HG03280 (cell line): ENCODE results near the gene NUMBL.
A peak's percentile ranks its signal among the peaks of the same experiment; 100 is the strongest.

ENCODE experiments used
- ATAC-seq: cut with Tn5 transposase; IDR thresholded peaks from one replicate; pipeline ENCODE4 v1.9.1; 2021; ENCODE audit warnings: mild to moderate bottlenecking, moderate library complexity; ENCODE audit not compliant: unreplicated experiment

NUMBL gene

DNA sequence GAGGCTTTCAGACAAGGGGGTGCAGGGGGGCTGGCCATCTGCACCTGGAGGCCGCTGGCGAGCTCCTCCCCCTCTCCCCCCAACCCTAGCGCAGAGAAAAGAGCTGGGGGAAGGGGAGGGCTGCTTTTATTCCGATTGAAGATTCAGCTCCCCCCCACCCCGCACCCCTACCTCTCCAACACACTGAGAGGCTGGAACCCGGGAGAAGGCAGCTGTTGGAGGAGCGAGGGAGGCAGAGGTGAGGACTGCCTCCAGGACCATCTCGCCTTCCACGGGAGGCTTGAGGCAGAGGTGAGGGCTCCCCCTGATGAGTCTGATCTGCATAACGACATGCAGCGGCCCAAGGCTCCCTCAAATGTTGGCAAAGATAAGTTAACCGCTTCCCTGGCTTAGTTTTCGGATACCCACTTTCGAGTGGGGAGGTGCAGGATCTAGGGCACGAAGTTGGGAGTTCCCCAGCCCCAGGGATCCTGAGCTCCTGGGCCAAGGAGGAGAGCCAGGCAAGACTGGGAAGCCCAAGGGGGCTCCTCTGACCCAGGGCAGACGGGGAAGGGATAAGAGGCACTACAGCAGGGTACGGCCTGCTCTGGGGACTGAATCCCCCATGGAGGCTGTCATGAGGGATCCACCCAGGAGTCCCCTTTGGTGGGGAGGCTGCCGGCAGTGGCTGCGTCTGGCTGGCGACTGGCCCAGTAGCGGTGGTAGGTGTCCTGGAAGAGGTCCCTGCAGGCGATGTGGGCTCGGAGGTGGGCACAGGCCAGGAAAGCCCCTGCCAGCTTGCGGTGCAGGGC, 1.2 kb upstream of the NUMBL start:
- no peak for ATAC-seq

DNA sequence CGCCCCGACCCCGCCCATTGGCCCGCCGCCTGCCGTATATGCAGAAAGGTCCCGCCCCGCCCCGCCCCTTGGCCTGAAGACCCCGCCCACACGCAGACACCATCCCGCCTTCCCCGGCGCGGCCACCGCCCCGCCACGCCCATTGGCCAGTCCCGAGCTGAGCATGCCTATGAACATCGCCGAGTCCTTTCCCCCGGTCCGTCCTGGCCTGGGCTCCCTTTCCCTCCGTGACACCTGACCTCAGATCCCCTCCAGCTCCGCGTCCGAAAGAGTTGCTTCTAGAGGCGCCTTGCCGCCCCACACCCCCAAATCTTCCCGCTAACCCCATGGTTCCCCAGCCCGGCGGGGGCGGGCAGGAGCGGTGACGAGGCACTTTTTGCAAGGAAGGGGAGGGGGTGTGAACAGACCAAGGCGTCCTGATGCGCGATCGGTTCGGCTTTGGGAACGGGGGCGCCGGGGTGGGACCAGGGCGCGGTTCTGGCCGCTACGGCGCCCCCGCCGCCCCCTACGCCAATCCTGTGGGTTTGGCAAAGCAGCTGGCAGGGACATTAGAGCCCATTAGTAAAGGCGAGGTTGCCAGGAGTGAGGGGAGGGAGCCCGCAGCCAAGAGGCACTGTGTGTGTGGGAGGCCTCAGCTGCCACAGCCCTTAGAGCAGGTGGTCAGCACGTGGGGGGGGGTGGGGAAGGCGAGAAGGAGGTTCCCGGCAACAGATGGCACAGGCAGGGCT, 406 bp upstream of the NUMBL start:
- ATAC-seq, result peak; percentile 71

- no peak for ATAC-seq
These were observed 957 bp downstream of the NUMBL start for GRCh38 chr19:40689339-40690049.

GRCh38 chr19:40688987-40689338, 1.5 kb downstream of the NUMBL start:
- ATAC-seq, result no peak

- no peak for ATAC-seq
These were observed 2.1 kb downstream of the NUMBL start for GRCh38 chr19:40688309-40688708.

DNA sequence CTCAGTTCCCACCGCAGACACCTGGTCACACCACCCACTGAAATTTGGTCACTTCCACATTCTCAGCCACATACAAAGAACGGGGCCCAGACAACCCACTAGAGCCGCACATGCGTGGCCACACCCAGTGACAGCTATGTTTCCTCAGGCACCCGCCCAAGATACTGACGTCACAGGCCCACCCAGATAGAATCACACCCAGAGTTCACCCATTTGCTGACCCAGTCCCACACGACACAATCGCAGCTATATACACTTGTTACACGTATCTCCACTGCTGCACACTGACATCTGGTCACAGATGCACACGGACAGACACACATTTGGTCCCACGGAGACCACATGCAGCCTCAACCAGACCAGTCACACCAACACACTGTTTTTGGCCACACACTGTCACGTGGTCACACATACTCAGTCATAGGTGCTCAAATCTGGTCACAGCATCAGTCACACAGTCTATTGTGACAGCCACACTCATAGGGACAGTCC, 2.9 kb downstream of the NUMBL start:
- ATAC-seq, result no peak

DNA sequence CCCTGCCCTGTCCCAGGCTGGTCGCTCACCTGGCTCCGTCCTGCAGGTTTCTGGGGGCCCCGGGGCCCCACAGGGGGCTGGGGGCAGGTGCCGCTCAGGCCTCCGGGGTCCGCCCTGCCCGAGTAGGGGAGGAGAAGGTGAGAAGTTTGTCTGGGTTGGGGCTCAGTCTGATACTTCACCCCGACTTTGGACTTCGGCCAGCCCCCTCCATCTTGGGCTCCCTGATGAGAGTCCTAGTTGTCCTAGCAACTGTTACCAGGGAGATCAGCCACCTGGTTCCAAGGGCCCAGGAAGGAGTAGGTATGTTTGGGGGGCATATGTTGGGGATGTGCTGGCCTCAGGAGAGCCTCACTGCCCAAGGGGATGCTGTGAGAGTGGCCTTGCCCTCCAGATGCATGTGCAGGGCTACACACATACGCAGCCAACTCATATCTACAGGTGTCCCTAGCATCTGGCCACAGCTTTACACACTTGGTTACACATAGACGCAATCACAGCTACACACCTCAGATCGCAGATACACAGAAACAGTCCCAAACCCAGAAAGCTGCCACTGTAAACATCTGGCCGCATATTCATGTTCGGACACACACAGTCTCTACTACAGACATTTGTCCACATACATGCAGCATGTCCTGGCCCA, 3.4 kb downstream of the NUMBL start:
- no peak for ATAC-seq

- no peak for ATAC-seq
These were observed 4.9 kb downstream of the NUMBL start for GRCh38 chr19:40685563-40685962.

DNA sequence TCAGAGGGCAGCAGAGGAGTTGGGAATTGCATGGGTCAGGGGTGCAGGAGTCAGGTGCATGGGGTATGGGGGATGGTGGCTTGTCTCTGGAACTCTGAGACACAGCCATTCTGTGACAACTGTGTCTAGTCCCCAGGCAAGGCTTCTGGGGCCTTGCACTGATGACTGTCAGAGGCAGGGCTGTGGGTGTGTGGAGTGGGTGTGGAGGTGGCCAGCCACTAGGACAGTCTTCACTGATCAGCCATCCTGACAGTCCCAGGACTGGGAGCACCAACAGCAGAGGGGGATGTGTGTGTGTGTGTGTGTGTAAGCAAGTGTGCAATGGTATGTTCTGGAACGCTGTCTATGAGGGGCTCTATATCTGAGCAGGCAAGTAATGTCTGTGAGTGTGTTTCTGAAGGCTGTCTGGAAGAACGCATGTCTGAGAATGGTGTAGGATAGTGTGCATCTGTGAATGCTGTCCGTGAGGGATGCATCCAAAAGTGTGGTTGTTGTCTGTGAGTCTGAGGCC, 5.4 kb downstream of the NUMBL start:
- no peak for ATAC-seq

- no peak for ATAC-seq
These were observed 6.2 kb downstream of the NUMBL start for GRCh38 chr19:40684280-40684679.

GRCh38 chr19:40683437-40683836, 7.0 kb downstream of the NUMBL start:
- no peak for ATAC-seq

DNA sequence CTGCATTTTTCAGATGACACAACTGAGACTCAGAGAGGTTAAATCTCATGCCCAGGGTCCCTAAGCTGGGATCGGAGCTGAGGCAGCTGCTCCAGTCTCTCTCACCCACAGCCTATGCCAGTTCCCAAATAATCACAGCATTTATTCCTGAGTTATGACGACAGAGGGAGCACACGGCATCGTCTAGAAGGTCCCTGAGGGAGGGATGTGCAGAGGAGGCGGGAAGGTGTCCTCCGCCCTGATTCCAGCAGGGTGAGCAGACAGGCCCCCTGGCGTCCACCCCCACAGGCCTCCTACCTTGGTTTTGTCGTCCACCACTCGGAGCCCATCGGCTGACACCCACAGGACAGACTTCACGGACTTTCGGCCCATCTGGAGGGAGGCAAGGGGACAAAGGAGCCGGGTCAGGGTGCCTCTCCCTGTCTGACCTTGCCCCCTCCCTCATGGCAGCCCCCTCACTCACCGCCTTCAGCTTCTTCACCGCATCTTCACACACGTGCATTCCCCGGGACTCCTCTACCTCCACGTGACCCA, 8.0 kb downstream of the NUMBL start:
- no peak for ATAC-seq

GRCh38 chr19:40681039-40681438, 9.4 kb downstream of the NUMBL start:
- no peak for ATAC-seq

DNA sequence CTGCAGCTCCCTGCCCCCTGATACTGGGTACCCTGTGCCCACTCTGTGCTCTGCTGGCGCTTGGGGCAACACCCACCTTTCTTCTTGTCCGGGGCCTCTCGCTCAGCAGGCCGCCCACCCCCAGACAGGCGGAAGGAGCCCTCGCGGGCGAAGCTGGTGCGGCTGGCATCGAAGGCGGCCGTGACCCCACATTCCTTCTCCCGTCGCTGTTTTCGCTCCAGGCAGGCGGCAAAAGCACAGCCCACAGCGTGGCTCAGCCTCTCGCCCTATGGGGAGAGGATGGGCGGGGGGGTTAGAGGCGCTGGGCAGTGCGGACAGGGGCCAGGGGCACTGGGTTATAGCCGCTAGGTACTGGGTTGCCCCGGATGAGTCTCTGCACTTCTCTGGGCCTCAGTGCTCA, 13.3 kb downstream of the NUMBL start:
- ATAC-seq, result no peak

DNA sequence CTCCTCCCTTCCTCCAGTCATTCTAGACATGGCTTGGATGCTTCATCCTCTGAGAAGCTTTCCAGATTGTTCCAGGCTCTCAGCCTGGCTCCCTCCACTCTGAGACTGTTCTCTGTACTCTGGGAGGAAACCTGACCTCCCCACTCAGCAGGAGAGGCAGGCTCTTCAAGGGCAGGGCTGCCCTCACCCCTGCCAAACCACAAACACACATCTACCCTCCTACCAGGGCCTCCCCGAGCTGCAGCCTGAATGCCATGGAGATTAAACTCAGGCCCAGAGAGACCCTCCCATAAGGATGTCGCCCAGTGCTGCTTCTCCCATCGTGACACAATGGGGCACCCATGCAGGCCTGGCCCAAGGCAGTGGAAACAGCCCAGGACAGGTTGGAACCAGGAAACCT, 16.2 kb downstream of the NUMBL start:
- ATAC-seq, result no peak

DNA sequence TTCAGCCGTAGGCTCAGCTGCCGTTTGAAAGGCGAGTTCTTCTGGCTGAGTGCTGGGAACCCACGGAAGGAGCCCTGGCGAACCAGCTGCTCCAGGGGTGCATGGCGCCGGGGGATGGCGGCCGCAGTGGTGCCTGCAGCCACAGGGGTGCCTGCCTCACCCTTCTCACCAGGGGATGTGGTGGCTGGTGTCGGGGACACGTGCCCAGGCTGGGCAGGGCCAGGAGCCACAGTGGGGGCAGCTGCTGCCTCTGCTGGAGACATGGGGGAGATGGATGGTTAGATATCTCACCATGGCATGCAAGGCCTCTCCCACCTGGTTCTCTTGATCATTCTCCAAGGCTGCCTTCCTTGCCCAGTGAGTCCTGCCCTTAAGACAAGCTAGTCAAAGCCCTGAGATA, 17.1 kb downstream of the NUMBL start:
- ATAC-seq, result no peak

DNA sequence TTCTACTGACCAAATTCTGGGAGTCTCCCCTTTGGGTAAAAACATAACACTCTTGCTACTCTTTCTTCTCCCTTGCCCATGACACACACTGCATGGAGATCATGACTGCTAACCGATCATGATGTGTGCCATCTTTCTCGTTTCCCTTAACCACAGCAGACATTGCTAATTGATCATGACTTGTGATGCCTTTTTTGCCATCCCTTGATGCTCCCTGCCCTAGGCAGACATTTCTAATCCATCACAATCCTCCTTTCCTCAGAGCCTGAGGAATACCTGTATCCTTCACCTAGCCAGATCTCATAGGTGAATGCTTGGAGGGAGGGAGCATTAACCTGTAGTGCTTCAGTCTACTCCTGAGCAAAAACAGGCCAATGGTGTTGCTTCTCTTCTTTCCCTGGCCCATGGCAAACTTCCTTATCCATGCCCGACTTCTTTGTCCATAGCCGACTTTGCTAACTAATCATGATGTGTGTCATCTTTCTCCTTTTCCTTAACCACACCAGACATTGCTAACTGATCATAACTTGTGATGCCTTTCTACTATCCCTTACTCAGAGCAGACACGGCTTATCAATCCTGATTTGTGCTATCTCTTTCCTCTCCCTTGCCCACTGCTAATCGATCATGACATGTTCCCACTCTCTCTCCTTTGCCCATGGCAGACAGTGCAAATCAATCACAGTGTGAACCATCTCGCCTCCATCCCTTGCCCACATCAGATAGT, 17.7 kb downstream of the NUMBL start:
- no peak for ATAC-seq

DNA sequence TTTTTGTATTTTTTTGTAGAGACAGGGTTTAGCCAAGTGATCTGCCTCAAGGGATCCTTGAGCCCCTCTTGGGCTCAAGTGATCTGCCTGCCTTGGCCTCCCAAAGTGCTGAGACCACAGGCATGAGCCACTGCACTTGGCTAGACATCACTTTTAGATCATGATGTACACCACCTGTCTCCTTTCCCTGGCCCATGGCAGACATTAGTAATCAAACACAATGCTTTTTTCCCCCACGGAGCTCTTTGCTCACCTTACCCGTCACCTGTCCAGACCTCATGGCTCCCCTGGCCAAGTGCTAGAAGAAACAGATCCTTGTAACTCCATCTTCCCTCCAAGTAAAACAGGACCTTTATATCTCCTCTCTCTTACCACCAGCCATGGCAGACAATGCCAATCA, 18.4 kb downstream of the NUMBL start:
- no peak for ATAC-seq

DNA sequence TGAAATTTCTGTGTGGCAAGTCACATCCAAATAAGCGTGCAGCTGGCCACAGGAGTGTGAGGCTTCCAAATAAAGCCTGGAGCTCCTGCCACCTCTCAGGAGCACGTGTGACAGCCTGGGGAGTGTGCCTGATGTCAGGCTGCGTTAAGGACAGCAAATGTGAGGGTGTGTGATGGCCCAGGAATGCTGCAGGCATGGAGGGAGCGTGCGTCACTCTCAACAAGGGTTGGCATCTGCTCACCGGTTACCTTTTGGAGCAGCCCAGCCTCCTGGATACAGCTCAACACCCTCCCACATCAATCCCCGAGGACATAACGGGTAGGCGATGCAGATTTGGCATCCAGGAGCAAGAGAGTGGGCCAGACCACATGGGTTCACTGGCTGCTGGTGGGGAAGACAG, 19.0 kb downstream of the NUMBL start:
- ATAC-seq, result no peak

- ATAC-seq, result no peak
These were observed 21.3 kb downstream of the NUMBL start for GRCh38 chr19:40668991-40669614.
